ENCODE measurements around the gene MAG. TPM values are rescaled to one million over a fixed set of nuclear protein-coding genes. Genes with fewer than 3 reads are reported as not detected.

Gene MAG
- total RNA-seq, 1 donor from 2014 or later: not detected

- Histone ChIP-seq H3K9me3 (no peaks in the 10 kb centered on the region), H3K27ac (no peak overlapping the region), H3K36me3 (no peaks in the 10 kb centered on the region), H3K27me3 (no peaks in the 10 kb centered on the region), H3K4me3 (no peak overlapping the region), H3K4me1 (no peaks in the 10 kb centered on the region)
- intact Hi-C loops (cut with DNase I): no loop called here
- TF ChIP-seq CTCF (IDR thresholded peaks at IDR 0.05): no peak
- no peak for DNase-seq (ENCODE audit: low spot score in 2 of 2)
Measured at GRCh38 chr19:35337984-35338296, 46.0 kb downstream of the MAG start.

- intact Hi-C loops (cut with DNase I): no loop called here
- no peaks in the 10 kb centered on the region for H3K9me3 ChIP-seq
- no peak overlapping the region for H3K27ac ChIP-seq
- no peak for TF ChIP-seq CTCF (IDR thresholded peaks at IDR 0.05)
- DNase-seq (ENCODE audit: low spot score in 2 of 2): no peak
- H3K4me3 ChIP-seq: no peak overlapping the region
- H3K36me3 ChIP-seq: no peaks in the 10 kb centered on the region
- no peaks in the 10 kb centered on the region for H3K4me1 ChIP-seq
- no peaks in the 10 kb centered on the region for H3K27me3 ChIP-seq
Measured at GRCh38 chr19:35340431-35340830, 48.5 kb downstream of the MAG start.

- H3K9me3 ChIP-seq: no peaks in the 10 kb centered on the region
- no peak for DNase-seq (ENCODE audit: low spot score in 2 of 2)
- no peaks in the 10 kb centered on the region for H3K27me3 ChIP-seq
- H3K4me3 ChIP-seq: no peak overlapping the region
- no peaks in the 10 kb centered on the region for H3K36me3 ChIP-seq
- H3K27ac ChIP-seq: no peak overlapping the region
- TF ChIP-seq CTCF (IDR thresholded peaks at IDR 0.05): no peak
- no peaks in the 10 kb centered on the region for H3K4me1 ChIP-seq
- intact Hi-C loops (cut with DNase I): no loop called here
Measured at GRCh38 chr19:35341006-35341405, 49.0 kb downstream of the MAG start.

- no peaks in the 10 kb centered on the region for H3K9me3 ChIP-seq
- H3K27ac ChIP-seq: no peak overlapping the region
- H3K27me3 ChIP-seq: no peaks in the 10 kb centered on the region
- intact Hi-C loops (cut with DNase I): no loop called here
- DNase-seq (ENCODE audit: low spot score in 2 of 2): no peak
- TF ChIP-seq CTCF (IDR thresholded peaks at IDR 0.05): no peak
- H3K4me3 ChIP-seq: no peak overlapping the region
- H3K36me3 ChIP-seq: no peaks in the 10 kb centered on the region
- no peaks in the 10 kb centered on the region for H3K4me1 ChIP-seq
Measured at GRCh38 chr19:35341565-35342225, 49.7 kb downstream of the MAG start.

GRCh38 chr19:35342430-35342829 lies 50.5 kb downstream of the MAG start:
- TF ChIP-seq CTCF (IDR thresholded peaks at IDR 0.05): no peak
- intact Hi-C loops (cut with DNase I): no loop called here
- H3K4me3 ChIP-seq: no peak overlapping the region
- no peaks in the 10 kb centered on the region for H3K9me3 ChIP-seq
- H3K4me1 ChIP-seq: no peaks in the 10 kb centered on the region
- H3K36me3 ChIP-seq: no peaks in the 10 kb centered on the region
- DNase-seq (ENCODE audit: low spot score in 2 of 2): no peak
- no peak overlapping the region for H3K27ac ChIP-seq
- H3K27me3 ChIP-seq: no peaks in the 10 kb centered on the region

GRCh38 chr19:35344511-35345031 lies 52.6 kb downstream of the MAG start:
- H3K27ac ChIP-seq: no peak overlapping the region
- intact Hi-C loops (cut with DNase I): no loop called here
- no peak for TF ChIP-seq CTCF (IDR thresholded peaks at IDR 0.05)
- no peak overlapping the region for H3K4me3 ChIP-seq
- no peaks in the 10 kb centered on the region for H3K4me1 ChIP-seq
- H3K36me3 ChIP-seq: no peaks in the 10 kb centered on the region
- no peaks in the 10 kb centered on the region for H3K27me3 ChIP-seq
- no peaks in the 10 kb centered on the region for H3K9me3 ChIP-seq
- peak in 1 of 2 donors; percentile 42 for DNase-seq (ENCODE audit: low spot score in 2 of 2)

Measured in ascending aorta (tissue), 2 donors.